HG03460 (cell line): Measurements from ENCODE around the gene DNAJC25.
"Not testable (repeated sequence)": the region's sequence is repeated elsewhere in the genome, so short reads cannot be mapped to it uniquely, and the experiment has no call there.

Experiments used
- ATAC-seq: cut with Tn5 transposase; IDR thresholded peaks from one replicate; pipeline ENCODE4 v1.9.1; 2021; ENCODE audit not compliant: unreplicated experiment

The DNAJC25 gene

DNA sequence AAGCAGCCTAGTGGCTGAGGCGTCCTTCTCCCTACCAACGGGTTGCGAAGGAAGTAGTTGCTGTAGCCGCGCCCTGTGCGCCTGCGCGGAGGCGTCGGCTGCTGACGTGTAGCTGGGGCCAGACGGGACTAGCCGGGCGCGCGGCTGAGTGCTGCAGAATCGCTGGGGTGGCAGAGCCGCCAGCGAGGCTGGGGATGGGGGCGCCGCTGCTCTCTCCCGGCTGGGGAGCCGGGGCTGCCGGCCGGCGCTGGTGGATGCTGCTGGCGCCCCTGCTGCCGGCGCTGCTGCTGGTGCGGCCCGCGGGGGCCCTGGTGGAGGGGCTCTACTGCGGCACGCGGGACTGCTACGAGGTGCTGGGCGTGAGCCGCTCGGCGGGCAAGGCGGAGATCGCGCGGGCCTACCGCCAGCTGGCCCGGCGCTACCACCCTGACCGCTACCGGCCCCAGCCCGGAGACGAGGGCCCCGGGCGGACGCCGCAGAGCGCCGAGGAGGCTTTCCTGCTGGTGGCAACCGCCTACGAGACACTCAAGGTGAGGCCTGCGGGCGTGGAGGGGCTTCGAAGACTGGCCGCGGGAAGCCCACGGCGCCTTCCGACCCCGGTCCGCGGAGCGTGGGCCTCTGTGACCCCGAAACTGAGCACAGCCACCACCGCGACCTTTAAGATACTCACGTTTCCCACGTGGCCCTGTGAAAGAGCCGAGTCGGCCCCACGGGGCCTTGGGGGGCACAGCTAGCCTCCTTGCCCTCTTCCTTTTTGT lies at the start of gene DNAJC25:
DNAJC25 (plus strand) TSS at position 121 of the 758 bp plus-strand sequence; CDS start at position 195, 74 bp downstream.
- peak; percentile 96 for ATAC-seq

DNA sequence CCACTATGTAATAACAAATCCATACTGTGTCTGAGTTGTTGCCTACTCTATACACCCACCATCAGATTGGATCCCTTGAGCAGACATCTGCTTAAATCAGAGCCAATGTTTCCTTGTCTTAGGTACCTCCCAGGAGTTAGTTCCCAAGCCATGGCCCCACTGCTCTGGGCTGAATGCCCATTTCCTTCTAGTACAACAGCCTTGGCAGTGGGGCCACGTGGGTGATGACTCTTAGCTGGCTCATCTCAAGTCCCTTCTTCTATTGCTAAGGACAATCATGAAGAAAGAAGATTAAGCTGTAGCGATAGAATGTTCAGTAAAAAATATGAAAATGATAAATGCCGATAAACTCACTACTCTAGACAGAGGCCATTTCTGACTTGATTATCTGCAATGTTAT lies 48.2 kb upstream of the DNAJC25 start:
- ATAC-seq: no peak

DNA sequence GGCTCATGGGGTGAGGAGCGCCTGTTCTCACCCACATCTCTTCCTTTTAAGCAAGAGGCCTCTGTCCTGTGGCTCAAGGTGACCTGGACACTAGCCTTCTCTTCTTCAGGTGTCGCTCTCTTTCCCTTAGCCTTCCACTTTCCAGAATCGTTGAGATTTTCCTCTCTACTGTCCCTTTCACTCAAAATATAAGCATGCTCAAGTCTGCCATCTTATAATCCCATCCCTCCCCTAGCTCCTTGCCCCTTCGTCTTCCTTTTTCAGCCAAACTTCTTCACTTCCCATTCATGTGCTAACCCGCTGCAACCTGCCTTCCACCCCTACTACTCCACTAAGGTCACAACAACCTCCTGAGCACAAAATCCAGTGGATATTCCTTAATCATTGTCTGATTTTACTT lies 44.8 kb upstream of the DNAJC25 start:
- no peak for ATAC-seq

DNA sequence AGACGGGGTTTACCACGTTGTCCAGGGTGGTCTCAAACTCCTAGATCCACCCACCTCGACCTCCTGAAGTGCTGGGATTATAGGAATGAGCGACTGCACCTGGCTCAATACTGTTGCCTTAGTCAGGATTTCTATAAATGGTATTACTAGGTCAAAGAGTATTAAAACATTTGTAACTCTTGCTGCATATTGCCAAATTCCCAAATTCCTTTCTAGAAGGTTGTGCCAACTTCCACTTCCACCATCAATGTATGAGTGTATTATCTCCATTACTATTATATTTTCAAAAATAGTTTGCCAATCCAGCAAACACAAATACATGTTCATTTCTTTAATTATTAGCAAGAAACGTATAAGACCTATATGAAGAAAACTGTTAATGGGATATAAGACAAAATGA lies 42.3 kb upstream of the DNAJC25 start:
- no peak for ATAC-seq

DNA sequence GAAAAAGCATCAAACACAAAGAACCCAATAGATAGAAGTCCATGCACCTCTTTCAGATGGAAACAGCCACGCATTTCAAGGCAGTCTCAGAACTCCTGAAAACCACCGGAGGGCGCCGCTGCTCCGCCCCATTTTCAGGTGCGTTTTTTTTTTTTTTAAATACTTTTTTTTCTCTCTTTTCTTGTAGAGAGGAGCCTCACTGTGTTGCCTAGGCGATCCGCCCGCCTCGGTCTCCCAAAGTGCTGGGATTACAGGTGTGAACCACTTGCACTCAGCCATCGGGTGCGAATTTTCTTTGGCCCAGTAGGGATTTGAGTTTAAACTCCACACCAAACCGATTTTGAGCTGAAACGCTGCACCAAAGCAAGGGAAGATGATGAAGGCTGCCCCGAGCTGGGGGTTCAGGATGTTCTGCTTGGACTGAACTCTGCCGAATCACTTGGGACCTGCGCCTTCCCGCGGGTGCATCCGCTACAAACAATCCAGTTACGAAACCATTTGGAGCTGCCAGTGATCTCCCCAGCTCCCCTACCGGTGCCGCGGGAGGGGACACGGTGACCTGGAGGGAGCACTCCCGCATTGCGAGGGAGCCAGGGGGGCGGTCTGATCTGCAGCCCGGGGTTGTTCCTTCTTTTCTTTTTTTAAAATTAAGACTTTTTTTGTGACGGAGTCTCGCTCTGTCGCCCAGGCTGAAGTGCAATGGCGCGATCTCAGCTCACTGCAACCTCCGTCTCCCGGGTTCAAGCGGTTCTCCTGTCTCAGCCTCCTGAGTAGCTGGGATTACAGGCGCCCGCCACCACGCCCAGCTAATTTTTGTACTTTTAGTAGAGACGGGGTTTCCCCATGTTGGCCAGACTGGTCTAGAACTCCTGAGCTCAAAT lies 33.0 kb upstream of the DNAJC25 start:
- ATAC-seq: peak; percentile 57

DNA sequence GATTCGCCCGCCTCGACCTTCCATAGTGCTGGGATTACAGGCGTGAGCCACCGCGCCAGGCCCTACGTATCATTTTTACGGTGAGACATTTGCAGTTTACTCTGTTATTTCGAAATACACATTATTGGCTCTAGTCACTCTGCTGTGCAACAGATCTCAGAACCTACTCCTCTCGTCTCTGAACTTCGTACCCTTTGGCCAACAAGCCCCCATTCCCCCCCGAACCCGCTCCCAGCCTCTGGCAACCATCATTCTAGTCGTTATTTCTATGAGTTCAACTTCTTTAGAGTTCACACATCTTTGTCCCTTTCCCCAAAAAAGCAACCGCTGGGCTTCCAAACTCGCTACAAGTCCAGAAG lies 32.4 kb upstream of the DNAJC25 start:
- ATAC-seq: no peak

DNA sequence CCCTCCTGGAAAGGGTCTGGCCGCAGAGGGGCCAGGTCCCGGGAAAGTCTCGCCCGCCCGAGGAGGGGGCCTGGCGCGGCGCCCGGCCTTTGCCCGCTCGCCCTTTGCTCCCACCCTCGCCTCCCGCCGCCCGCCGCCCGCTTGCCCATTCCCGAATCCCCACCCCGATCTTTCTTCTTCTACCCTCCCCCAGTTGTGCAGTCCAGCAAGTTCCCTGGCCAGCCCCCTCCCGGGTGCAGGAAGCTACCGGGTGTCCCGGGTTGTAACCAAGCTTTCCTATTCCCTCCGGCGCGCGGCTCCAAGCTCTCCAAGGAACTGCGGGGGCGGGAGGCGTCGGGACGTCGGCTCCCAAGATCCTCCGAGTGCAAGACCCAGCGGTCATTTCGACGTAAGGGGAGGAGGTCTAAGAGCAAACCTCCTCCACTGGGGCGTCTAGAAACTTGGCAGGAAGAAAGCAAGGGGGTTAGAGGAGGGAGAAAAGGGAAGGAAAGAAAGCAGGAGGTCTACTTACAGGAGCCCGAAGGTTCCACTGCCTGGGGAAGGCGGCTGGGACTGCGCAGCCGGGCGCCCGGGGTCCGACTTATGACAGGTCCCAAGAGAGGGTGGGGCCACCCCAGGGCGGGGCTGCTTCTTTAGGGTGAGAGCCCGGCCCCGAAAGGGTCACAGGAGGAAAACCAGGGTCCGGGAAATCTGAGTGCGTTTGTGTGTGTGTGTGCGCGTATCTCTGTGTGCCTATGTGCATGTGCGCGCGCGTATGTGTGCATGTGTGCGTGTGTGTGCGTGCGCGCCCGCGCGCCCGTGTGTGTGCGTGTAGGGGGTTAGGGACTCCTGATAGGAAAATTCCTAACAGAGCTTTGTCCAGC lies 31.8 kb upstream of the DNAJC25 start, which contains the start of gene PTGR1:
PTGR1 (minus strand) TSS at position 556 of the 863 bp plus-strand sequence. CDS start 2,225 bp downstream, outside the sequence.
- no peak for ATAC-seq

DNA sequence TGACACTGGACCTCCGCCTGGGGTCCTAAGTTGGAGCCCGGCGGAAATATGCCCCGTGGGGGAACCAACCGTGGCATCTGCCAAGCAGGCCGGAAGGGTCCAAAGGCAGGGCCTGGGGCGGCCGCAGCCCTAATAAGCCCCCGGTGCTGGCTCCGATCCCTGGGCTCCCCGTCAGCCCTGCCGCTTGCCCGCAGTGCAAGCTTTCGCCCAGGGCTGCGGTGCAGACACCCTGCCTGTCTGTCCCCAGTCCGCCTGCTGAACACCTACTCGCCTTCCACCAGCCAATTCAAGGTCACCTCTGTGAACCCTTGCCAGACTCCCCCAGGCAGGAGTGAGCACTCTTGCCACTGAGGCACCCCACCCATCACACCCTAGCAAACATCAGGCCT lies 31.2 kb upstream of the DNAJC25 start:
- no peak for ATAC-seq

DNA sequence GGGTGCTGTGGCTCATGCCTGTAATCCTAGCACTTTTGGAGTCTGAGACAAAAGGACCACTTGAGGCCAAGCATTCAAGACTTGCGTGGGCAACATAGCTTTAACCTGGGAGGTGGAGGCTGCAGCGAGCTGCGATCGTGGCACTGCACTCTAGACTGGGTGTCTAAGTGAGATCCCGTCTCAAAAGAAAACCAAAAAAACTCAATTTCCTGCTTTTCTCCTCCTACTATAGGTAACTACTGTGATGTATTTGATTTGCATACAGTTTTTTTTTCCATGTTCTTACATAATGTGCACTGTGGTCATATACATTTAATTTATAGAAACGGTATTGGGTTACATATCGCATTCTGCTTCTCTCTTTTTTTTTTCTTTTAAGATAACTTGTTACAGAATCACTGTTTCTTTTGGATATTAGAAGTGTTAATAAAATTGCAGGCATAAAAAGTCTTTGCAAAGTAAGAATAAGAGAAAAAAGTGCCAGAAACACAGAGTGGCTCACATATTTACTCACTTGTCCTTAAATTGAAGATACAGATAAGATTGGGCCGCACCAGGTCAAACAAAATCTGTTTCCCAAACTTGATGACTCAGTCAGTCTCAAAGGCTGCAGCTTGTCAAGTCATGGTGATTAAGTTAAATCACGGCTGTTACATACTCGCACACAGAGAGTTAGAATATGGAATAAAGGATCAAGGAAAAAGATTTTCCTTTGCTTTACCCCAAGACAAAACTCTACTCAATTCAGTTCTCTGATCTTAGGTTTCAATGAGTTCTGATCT lies 29.7 kb upstream of the DNAJC25 start:
- ATAC-seq: no peak

DNA sequence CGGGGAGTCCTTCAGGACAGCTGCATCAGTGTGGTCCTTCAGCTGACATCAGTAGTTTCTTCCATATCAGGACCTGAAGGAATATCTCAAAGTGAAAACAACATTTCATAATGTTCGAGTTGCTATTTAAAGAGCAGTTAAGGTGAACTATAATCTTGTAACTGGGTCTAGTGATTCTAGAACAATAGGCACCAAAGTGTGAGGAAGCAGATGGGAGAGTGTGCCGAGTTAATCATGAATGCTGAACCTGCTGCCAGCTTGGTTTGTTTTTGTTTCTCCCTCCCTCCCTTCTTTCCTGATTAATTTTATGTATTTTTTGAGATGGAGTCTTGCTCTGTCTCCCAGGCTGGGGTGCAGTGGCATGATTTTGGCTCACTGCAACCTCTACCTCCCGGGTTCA lies 28.1 kb upstream of the DNAJC25 start:
- no peak for ATAC-seq

DNA sequence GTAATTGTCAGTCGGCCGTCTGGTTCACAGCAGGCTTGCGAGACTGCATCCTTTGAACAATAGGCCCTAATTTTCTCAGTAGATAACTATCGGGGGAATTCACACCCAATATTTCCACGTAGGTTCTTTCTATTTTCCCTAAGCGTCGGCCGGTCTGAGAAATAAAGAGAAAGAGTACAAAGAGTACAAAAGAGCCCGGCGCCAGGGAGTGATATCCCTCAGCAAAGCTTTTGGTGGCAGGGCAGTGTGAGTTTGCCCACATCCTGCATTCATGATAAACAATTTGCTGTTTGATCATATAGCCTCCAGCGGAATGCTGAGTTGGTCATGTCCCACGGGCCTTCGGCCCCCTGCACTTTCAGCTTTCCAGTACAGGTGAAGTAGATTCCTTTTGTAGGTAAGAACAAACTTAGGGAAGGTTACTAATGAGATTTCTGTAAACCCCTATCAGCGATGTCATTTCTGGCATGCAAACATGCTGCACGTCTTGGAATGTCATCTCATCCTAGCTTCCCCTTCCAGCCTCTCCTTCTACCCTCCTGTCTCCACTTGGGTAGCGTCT lies 27.0 kb upstream of the DNAJC25 start:
- no peak for ATAC-seq

DNA sequence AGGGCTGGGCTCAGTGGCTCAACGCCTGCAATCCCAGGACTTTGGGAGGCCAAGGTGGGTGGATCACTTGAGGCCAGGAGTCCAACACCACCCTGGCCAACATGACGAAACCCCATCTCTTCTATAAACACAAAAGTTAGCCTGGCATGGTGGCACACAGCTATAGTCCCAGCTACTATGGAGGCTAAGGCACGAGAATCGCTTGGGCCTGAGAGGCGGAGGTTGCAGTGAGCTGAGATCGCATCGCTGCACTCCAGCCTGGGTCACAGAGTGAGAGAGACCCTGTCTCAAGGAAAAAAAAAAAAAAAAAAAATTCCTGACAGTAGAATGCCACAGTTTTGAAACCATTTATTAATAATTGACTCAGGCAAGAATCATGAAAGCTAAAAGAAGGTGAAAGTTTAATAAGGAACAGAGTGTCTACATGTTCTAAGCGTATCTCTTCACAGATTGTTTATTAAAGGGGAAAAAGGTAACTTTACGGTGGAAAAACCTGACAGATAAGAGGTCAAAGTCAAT lies 26.0 kb upstream of the DNAJC25 start:
- ATAC-seq: no peak

DNA sequence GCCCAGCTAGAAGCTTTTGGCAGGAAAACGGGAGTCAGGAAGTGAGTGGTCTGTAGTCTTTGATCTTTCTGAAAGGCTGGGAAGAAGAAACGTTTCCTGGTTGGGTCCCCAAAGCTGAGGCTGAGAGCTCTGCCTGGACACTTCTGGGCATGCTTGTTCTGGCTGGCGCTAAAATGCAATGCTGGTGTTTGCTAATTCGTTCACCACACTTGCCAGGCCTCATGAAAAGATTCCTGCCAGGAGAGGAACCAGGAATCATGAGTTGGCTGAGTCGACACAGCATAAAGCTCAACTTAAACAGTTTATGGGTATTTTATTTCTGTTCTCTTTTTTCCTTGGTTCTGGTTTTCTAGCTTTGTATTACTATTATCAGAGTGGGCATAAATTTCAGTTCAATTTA lies 21.0 kb upstream of the DNAJC25 start:
- ATAC-seq: no peak

DNA sequence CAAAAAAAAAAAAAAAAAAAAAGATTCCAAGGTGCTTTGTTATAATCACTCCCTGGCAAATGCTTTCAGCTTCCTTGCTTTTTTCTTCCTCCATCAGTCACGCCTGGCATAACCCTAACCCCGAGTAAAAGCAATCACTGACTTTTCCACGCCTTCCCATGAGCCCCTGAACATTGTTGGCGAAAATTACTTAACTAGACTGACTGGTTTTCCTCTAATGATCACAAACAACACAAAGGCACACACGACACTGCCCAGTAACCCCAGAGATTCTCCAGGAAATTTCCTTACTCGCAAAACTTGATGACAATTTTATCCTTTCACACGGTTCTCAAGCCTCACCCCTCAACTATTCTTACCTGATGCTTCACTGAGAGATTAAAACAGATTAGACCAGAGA lies 20.3 kb upstream of the DNAJC25 start:
- no peak for ATAC-seq

DNA sequence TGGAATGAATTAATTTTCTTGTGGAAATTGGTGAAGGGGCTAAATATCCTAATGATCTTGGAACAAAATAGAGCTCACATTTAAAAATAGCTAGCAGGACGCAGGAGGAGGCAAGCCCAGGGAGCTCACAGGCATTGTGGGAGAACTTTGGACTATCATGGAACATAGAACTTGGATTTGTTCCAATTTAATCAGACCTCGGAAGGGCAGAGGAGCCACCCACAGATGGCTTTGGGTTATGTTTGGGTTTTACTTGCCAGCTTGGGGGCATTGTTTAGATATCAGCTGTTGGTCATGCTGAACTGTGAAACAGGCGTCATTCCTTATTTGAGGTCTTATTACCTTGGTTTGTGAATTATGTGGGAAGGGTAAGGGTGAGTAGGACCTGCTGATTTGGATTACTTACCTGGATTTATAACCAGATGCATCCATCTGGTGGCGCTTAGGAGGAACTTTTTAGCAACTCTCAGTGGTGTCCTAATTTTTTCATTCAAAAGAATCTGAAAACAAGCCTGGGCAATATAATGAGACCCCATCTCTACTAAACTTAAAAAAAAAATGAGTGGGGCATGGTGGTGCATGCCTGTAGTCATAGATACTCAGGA lies 17.6 kb upstream of the DNAJC25 start:
- no peak for ATAC-seq

DNA sequence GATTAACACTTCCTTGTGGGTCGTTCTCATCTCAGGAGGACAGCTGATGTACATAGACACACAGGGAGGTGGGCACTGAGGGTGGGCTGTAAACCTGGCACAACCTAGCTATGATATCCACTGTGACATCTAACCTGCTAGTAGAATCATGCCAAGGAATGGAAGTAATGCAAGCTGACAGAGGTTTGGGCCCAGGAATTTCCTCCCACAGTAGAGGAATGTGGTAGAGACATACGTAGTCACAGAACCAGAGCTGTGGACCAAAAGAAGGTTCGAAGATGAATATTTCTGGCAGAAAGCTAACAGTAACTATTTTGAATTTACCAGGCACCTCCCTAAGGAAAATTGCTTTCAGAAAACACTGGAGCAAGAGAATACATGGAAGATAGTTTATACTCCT lies 15.2 kb upstream of the DNAJC25 start:
- no peak for ATAC-seq

DNA sequence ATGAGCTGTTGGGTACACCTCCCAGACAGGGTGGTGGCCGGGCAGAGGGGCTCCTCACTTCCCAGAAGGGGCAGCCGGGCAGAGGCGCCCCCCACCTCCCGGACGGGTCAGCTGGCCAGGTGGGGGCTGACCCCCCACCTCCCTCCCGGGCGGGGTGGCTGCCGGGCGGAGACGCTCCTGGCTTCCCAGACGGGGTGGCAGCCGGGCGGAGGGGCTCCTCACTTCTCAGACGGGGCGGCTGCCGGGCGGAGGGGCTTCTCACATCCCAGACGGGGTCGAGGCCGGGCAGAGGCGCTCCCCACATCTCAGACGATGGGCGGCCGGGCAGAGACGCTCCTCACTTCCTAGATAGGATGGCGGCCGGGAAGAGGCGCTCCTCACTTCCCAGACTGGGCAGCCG lies 13.8 kb upstream of the DNAJC25 start:
- ATAC-seq: not testable (repeated sequence)

DNA sequence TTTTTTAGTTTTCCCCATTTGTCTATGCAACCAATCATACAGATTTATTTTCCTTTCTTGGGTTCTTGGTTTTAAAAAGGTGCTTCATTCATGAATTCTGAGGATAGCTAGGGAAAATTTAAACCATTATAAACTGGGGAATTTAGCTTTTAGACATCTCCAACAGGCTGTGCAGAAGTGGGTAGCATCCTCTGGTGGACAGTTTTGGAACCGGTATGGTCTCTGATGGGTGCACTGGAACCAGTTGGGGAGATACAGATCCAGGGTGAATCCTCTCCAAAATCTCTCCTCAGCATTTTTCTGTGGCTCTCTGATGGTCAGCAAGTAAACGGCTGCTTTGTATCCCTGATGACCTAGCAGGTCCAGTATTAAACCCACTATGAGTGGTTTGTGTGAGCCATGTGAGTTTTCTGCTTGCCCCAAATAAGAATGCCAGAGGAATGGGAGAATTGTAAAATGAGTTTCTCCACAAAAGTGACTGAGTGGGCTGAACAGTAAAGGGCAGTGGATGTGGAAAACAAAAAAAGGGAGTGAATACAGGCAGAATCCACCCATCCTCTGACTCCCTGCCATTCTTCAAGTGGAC lies 9.1 kb upstream of the DNAJC25 start:
- no peak for ATAC-seq

DNA sequence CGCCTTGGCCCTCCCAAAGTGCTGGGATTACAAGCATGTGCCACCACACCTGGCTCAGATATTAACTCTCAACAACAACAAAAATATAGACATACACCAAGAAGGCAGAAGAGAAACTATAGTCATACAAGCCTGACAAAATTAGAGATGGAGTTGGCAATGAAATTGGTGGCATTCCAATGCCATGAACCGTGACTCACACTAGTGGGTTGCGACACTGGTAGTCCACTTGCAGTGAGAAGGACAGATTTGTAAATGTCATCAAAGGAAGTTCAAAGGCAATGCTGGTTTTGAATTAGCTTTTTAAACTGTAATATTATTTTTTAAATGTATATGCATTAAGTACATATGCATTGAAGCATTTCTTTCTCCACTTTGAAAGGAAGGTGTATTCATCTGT lies 8.5 kb upstream of the DNAJC25 start:
- no peak for ATAC-seq
